Activated CD4-positive, alpha-beta T cell treated with anti-CD3 and anti-CD28 coated beads for 24 hours (primary cell): ENCODE results near the gene PPP2R5E.
A peak's percentile ranks its signal among the peaks of the same experiment; 100 is the strongest.
"Not testable (repeated sequence)": the region's sequence is repeated elsewhere in the genome, so short reads cannot be mapped to it uniquely, and the experiment has no call there.

ENCODE experiments used
- DNase-seq, 2 donors: peaks; one replicate each; pipeline ENCODE4 v3.0.0-alpha.2; 2020; ENCODE audit warnings: low read depth in 2 of 2

Gene PPP2R5E

GRCh38 chr14:63543000-63543825 lies at the start of gene PPP2R5E:
Gene PPP2R5E, minus strand, starts transcription at chr14:63543377. Its CDS starts 3,692 bp downstream, at chr14:63539685.
- peak; percentile 94 to 95 for DNase-seq

- not testable (repeated sequence) for DNase-seq
These were observed 39.9 kb upstream of the PPP2R5E start for GRCh38 chr14:63583046-63583445.

DNA sequence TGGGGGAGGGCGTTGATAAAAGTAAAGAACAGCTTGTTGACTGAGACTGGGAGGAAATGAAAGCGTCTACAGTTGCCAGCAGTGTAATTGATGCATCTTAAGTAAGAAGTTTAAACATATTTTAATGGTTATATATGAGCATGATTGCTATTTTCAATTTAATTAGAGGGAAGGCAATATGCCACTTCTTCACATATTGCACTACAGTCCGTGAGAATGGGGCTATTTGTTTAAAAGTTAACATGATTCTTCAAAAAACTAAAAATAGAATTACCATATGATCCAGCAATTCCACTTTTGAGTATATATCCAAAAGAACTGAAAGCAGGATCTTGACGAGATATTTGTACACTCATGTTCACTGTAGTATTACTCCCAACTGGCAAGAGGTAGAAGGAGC lies 38.3 kb upstream of the PPP2R5E start:
- no peak for DNase-seq

DNA sequence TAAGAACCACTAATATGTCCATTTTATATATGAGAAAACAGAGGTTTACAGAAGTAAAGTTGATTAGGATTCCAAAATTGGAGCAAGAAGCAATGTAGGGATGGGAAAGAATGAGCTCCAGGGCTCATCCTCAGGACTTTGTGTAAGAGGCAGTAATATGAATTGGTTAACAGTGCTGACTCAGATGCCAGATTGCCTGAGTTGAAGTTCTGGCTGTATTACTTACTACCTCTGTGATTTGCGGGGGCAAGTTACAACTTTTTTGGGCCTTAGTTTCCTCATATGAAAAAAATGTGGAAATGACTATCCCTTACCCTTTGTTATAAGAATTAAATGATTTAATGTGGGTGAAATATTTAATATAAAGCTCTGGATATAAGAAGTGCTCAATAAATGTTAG lies 35.1 kb upstream of the PPP2R5E start:
- DNase-seq: no peak

DNA sequence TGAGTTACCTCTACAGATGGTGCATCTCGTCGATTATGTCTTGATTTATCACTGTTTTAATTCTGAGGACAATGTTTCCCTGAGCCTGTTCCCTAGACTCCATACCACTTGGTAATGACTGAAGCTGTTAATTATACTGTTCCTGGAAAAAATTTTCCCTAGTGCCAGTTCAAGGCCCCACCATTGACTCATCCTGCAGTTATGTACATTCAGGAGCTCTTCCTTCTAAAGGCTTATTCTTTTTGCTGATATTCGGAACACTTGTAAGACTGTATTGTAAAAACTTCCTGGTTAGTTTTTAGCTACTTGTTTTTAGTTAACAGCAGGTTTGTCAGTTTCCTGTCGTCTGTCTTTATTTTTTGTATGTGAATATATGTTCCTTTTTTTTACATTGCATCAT lies 30.4 kb upstream of the PPP2R5E start:
- DNase-seq: no peak

DNA sequence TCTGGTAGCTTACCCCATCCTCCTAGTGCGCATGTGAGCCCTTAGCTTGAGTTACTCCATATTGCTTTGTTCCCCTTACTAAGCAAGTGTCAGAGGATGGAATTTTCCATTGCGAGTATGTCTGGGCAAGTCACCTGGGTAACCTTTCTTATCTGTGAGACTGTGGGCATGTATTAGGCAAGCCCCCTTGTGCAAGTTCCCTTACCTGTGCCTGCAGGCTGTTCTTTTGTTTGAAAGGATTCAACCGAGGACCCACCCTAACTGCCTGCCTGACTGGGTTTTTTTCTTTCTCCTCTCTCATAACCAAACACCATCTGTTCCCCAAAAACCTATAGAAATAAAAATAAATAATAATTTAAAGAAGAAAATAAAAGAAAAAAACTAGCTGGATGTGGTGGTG lies 22.3 kb upstream of the PPP2R5E start:
- no peak for DNase-seq

DNA sequence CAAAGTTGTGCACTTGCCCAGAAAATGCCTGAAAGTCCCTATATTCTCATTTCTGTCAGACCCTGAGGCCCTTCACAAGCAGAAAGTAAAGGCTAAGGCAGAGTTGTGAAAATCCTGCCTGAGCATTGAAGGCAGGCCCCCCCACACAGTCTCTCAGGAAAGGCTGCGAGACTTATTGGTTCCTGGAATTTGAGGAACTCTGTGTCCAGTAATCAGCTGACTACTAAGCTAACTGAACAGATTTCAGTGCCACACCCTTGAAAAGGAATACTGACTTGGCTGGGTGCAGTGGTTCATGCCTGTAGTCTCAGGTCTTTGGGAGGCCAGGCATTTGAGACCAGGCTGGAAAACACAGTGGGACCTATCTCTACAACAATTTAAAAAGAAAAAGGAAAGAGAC lies 21.1 kb upstream of the PPP2R5E start:
- no peak for DNase-seq

- no peak for DNase-seq
These were observed 20.3 kb upstream of the PPP2R5E start for GRCh38 chr14:63563370-63564026.

GRCh38 chr14:63562405-63562804 lies 19.2 kb upstream of the PPP2R5E start:
- no peak for DNase-seq

GRCh38 chr14:63555572-63555971 lies 12.4 kb upstream of the PPP2R5E start:
- DNase-seq: no peak

DNA sequence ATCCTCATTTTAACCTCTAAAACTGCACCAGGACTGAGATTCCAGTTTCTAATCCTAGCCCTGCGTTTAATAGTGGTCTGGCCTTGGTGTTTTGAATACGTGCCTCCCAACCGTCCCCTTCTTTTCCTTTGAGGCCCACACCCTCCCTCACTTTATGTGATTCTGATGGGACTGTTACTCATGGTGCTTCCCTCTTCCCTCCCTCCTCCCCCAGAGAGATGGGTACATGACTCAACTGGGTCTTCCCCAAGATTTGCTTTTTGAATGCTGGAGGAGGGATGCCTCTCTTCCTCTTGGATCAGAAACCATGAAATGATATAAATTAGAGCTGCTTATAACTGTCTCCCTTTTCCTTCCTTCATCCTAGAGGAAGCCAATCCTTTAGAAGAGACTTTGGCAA lies 8.2 kb upstream of the PPP2R5E start:
- no peak for DNase-seq

GRCh38 chr14:63547798-63548335 lies 4.7 kb upstream of the PPP2R5E start:
- DNase-seq: no peak

DNA sequence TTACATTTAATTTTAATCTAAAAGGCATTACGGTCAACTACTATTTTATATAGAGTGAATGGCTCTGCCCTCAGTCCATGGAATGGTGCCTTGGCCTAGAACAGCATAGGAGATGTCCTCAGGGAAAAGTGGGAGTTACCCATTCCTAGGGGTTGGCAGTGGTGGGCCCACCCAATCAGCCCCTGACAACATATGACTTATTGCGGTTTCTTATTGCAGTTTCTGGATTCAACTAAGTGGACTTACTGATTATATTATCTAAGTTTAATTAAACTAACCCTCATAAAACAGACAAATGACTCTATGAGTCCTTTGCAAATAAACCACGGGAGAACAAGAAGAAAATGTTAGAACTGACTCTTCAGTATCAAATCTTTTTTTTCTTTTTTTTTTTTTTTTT lies 2.3 kb upstream of the PPP2R5E start:
- no peak for DNase-seq

- no peak for DNase-seq
These were observed 1.6 kb upstream of the PPP2R5E start for GRCh38 chr14:63544591-63545299.

DNA sequence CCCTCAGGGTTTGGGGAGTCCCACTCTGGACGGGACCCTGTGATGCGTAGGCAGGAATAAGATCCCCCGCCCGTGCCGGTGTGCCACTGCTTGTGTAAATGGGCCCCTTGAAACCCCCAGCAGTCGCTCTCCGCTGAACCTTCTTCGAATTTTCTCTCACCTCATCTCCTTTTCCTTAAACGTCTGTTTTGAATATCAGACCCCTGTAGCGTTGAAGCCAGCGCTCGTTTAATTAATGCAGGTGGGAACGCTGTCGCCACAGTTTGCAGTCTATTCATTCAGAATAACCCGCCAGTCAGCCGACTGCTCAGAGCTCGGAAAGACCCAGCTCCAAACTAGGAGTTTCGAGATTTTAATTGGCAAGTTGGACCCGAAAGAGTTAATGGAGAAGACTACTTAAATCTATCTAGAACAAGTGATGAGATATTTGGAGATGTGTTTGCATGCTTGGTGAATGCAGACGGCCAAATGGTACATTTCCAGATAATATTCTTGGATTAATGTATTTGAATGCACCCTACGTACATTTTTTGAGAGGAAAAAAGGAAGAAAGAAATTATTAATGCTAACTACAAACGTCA lies 739 bp upstream of the PPP2R5E start:
- DNase-seq: no peak

DNA sequence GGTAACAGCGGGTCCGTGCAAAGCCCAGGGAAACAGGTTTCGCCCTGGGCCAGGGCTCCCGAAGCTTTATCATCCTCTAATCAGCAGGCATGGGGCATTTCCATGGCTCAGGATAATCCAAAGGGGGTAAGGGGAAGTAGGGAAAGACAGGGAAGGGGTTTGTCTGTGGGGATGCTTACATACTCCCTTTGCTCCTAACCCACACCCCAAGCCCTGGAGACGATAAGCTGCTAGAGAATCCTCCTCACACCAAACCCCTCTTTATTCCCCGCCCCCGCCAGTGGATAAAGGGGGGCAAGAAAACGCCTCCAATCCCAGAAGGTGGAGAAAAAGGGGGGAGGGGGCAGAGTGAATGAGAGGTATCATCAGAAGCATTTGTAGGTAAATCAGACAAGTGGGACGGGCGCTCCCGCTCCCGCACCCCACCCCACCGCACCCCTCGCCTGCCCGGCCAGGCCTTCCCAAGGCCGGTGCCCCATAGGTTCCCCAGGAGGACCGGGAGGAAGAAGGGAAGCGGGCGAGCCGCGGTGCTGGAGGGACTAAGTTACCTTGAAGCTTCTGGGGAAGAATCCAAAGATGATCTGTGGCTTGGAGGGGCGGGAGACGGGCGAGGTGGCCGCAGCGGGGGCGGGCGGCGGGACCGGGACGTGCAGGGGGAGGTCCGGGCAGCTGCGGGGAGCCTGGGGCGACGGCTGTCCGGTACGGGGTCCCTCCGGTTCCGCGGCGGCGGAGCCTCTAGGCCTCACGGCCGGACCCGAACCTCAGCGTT lies 762 bp downstream of the PPP2R5E start:
- no peak for DNase-seq

GRCh38 chr14:63535918-63536317 lies 7.3 kb downstream of the PPP2R5E start:
- DNase-seq: no peak

DNA sequence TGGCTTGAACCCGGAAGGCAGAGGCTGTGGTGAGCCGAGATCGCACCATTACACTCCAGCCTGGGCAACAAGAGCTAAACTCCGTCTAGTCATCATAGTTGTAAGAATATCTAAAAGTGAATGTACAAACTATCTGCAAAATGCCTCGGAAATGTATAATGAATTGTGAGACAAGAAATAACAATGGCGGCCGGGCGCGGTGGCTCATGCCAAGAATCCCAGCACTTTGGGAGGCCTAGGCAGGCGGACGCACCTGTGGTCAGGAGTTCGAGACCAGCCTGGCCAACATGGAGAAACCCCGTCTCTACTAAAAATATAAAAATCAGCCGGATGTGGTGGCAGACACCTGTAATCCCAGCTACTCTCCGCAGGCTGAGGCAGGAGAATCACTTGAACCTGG lies 9.7 kb downstream of the PPP2R5E start:
- DNase-seq: no peak

- DNase-seq: no peak
These were observed 18.5 kb downstream of the PPP2R5E start for GRCh38 chr14:63524537-63525155.

GRCh38 chr14:63523735-63524426 lies 19.3 kb downstream of the PPP2R5E start:
- no peak for DNase-seq
